Retinal pigment epithelial cell (primary cell): ENCODE measurements around the gene TCP11.

ENCODE experiments used
- DNase-seq: peaks from one replicate; pipeline ENCODE4 v3.0.0-alpha.2; 2010; ENCODE audit warnings: low read depth
- H3K4me3 ChIP-seq: 2 replicates; pipeline ENCODE4 v1.5.1; 2011; ENCODE audit warnings: mild to moderate bottlenecking, low read length, control low read depth, moderate library complexity
- CTCF ChIP-seq: conservative IDR thresholded peaks from 2 replicates; pipeline ENCODE4 v1.5.1; 2011; ENCODE audit warnings: low read depth, low read length, control low read depth, inconsistent platforms

Gene TCP11

GRCh38 chr6:35082733-35083403 is 58.3 kb downstream of the TCP11 start:
- TF ChIP-seq CTCF = no peak
- DNase-seq = no peak
- H3K4me3 ChIP-seq = no peak overlapping the region

- no peak for DNase-seq
- no peak overlapping the region for H3K4me3 ChIP-seq
- no peak for TF ChIP-seq CTCF
Measured at GRCh38 chr6:35082046-35082732, 59.0 kb downstream of the TCP11 start.

DNA sequence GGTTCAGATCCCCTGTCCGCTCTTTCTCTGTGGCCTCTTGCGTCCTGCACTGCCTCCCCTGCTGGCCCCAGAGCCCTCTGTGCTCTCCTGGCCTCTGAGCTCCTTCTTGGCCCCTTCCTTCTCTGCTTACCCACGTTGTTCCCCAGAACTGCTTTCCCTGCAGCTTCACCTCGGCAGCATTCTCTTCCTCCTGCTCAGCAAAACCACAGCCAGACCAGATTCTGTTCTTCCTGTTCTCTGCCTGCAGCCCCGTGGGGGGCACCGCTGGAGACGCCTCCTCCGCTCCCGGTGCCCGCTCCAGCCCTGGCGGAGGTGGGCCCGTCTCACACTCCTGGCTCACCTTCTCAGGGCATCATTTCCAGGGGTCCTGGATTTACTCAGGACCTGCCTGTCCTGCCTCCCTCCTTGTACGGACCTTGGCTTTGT is 59.7 kb downstream of the TCP11 start:
- no peak for DNase-seq
- H3K4me3 ChIP-seq = no peak overlapping the region
- no peak for TF ChIP-seq CTCF

- no peak for DNase-seq
- no peak overlapping the region for H3K4me3 ChIP-seq
- TF ChIP-seq CTCF = no peak
Measured at GRCh38 chr6:35080821-35081425, 60.2 kb downstream of the TCP11 start.

DNA sequence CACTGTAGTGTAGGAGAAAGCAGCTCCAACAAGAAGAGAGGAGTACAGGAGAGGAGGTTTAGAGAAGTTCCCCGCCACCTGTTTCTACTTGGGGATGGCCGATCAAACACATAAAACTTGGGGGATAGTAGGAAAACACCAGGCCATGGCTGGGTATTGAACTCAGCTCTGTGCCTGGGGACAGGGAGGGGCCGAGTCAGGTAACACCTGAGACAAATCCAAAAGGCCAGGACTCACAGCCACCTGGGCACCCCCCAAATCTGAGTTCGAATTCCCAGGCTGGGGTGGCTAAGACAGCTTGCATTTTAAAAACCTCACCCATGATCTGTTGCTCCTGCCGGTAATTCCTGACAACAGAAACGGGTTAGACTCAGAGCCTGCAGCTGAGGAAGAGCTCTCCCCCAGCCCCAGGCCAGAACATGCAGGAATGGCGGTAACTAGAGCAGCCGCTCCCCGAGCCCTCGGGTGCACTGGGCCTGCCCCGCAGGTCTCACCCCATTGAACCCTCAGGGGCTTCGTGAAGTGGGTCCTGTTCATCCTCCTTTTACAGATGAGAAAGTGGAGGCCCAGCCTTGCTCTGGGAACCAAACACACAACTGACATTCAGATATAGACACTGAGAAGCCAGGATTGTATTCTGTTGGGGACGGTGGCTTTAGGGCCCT is 61.0 kb downstream of the TCP11 start:
- H3K4me3 ChIP-seq = no peak overlapping the region
- TF ChIP-seq CTCF = no peak
- no peak for DNase-seq

DNA sequence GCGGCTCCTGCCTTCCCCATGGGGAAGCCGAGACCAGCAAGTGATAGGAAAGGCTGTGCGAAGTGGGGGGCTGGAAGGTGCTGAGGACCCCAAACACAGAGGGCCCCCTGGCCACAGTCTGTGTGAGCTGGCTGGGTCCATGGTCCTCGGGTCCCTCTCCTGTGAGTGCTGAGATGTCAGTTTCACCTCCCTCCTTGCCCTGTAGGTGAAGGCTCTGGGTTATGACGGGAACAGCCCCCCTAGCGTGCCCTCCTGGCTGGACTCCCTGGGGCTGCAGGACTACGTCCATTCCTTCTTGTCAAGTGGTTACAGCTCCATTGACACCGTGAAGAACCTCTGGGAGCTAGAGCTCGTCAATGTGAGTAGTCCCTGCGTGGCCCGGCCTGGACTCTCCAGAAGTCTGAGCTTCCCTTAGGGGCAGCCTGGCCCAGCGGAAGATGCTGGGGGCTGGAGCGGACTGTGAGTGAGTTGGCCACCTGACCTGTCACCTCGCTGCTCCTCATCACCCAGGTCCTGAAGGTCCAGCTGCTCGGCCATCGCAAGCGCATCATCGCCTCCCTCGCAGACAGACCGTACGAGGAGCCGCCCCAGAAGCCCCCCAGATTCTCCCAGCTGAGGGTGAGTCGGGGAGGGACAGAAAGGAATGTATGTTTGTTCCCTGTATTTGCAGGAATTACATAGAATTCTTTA is 61.7 kb downstream of the TCP11 start:
- no peak for DNase-seq

More for the DNA sequence above, 61.7 kb downstream of the TCP11 start:
- no peak for TF ChIP-seq CTCF
- H3K4me3 ChIP-seq = no peak overlapping the region
